HG03064 (cell line): Measurements from ENCODE around the gene FOXN1.

Experiments used
- ATAC-seq: cut with Tn5 transposase; IDR thresholded peaks from one replicate; pipeline ENCODE4 v1.9.1; 2021; ENCODE audit warnings: low read depth; ENCODE audit not compliant: unreplicated experiment

The FOXN1 gene

DNA sequence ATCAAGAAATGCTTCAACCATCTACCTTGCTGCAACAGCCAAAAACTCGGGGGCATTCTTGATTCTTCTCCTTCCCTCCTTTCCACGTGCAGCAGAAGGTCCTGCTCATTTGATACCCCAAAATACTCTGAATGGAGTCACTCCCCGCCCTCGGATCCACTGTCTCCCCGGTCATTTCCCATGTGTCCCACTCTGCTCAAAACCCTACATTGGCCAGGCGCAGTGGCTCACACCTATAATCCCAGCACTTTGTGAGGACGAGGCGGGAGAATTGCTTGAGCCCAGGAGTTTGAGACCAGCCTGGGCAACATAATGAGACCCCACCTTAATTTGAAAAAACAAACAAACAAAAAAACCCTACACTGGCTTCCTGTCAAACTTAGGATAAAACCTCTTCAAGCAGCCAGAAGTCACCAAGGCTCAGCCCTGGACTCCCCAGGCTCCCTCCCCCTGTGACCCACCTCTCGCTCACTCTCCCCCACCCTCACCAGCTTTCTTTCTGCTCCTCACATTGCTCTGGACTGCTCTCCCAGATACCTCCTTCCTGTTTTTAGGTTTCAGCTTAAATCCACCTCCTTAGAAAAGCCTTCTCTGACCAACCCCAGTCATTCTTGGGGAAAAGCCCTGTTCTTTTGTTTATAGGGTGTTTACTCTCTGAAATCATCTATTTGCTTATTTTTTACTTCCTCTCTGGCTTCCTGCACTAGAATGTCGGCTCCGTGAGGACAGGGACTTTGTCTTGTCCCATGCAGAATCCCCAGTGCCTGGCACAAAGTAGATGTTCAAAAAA lies 29.9 kb upstream of the FOXN1 start:
- ATAC-seq, result no peak

DNA sequence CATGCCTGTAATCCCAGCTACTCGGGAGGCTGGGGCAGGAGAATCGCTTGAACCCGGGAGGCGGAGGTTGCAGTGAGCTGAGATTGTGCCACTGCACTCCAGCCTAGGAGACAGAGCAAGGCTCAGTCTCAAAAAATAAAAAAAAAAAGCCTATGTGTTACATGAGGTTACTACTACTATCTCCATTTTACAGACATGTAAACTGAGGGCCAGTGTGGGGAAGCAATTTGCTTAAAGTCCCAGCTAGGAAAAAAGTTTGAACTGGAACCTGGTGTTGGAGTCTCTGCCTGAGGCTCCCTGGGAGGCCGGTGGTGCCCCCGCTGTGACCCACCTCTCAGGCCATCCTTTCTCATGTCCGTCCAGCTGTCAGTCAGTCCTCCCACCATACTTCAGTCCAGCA lies 28.2 kb upstream of the FOXN1 start:
- no peak for ATAC-seq

DNA sequence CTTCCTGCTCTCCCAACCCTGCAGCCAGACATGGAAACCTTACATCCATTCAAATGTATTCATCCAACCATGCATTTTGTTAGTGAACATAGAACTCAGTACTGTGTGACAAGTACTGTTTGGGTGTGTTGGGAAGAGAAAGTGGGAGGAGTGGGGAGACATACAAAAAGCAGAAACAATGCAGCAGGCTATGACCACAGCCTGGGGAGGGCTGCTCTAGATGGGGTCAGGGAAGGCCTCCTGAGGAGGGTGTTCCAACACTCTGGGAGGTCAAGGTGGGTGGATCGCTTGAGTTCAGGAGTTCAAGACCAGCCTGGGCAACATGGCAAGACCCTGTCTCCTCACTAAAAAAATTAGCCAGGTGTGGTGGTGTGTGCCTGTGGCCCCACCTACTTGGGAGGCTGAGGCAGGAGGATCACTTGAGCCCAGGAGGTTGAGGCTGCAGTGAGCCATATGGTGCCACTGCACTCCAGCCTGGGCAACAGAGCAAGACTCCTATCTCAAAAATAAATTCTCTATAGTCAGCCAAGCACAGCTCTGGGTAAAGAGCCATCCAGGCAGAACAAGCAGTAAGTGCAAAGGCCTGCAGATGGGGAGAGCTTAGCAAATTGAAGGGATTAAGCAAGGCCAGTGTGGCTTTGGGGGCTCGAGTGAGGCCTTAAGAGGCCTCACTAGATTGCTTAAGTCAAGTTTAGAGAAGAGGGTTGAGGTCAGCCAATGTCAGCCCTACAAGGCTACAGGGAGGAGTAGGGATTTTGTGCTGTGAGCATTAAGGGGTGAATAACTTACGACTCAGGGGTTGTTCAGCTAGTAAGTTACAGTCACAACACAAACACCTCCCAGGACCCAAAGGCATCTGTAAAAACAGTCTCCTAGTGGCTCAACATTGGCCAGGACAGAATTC lies 27.2 kb upstream of the FOXN1 start:
- ATAC-seq, result no peak

DNA sequence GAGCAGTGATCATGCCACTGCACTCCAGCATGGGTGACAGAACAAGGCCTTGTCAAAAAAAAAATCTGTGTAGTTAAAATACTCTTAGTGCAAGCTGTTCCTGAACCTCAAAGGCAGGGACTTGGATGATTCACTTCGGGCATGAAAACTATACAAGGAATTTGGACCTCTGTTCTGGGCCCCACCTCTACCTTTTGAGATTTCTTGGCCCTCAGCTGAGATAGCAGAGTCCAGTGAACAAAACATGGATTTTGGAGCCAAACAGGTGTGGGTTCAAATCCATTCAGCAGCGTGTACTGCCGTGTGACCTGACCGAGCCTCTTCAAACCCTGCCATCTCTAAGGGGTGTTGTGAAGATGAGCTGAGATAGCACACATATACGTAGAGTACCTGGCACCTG lies 25.9 kb upstream of the FOXN1 start:
- no peak for ATAC-seq

DNA sequence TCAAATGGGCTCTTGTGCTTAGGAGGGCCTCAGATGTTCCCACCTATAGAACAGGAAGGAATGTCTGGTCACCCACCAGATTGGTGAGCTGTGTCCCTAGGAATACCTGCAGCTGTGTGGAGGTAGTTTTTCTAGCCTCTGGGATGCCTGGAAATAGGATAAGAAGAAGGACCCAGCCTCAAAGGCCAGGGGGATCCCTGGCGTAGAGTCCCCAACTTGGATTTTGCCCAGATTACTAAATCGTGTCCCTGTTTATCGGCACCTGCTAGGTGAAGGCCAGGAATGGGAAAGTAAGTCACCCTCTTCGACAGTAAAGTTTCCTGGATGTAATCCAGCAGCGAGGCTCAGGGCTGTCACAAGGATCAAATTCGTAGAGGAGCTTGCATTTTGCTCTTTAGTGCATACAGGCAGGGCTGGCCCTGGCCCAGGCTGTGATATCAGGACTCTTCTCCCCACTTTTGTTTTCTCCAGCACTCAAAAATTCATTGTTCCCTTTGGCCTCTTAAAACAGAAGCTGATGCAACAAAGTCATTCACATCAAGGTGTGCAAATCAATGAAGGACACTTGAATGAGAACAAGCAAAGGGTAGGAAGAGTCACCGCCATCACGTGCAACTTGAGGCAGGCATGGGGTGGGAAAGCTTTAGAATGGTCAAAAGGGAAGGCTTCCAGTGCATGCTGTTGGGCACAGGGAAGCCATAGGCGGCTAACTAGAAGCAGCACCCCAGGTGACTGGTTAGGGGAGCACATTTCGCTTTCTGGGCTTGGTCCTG lies 25.2 kb upstream of the FOXN1 start:
- ATAC-seq, result no peak

DNA sequence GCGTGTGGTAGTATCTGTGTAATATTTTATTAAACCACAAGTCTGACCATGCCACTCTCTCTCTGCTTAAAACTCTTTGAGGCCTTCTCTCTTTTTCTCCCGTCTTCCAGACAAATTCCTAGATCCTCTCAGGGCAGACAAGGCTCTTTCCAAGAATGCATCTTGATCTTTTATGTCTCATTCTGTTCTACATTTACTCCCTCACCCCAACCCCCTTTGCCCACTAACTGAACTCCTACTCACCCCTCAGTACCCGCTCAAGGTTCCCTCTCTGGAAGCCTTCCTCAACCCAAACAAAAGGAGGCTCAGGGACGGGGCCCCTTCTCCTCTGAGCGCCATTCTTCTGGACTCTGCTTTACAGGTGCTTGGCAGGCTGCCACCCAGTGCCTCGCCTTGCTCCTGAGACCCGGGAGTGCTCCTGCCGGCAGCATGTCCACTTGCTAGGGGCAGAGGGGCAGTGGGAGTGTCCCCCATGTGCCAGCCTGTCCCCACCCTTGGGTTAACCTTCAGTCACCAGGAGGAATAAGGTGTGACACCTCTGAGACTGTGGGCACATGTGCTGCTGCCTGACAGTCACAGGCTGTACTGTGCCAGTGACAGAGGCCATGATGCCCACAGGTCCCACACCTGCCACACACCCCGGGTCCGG lies 23.5 kb upstream of the FOXN1 start:
- ATAC-seq, result no peak

DNA sequence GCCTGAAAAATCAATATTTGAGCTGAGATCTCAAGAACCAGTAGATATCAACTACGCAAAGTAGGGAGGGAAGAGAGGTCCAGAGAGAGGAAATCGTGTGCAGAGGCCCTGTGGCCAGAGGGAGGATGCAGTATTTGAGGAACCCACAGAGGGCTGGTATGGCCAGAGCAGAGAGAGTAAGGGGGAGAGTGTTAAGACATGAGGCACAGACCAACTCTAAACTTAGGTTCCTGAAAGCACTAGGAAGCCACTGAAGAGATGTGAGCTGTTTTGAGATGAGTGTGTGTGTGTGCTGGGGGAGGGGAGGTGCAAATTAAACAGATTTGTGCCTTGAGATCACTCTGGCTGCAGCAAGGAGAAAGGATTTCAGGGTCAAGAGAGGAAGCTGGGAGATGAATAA lies 21.9 kb upstream of the FOXN1 start:
- no peak for ATAC-seq

DNA sequence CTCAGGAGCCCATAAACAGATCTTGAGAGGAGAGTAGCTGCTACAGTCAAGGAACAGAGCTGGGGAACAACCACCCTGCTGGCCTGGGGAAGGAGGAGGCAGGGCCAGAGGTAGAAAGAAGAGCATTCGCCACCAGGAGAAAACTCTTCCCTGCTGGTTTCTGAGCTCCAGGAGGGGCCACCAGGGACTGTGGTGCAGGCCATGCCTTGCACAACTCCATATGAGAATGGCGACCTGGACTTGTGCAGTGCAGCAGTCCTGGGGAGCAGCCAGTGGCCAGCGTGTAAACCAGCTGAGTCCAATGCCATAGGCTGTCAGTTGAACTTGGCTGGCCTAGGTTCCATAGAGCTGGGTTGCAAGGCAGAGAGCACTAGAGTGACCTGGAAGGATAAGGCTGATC lies 21.1 kb upstream of the FOXN1 start:
- ATAC-seq, result no peak

DNA sequence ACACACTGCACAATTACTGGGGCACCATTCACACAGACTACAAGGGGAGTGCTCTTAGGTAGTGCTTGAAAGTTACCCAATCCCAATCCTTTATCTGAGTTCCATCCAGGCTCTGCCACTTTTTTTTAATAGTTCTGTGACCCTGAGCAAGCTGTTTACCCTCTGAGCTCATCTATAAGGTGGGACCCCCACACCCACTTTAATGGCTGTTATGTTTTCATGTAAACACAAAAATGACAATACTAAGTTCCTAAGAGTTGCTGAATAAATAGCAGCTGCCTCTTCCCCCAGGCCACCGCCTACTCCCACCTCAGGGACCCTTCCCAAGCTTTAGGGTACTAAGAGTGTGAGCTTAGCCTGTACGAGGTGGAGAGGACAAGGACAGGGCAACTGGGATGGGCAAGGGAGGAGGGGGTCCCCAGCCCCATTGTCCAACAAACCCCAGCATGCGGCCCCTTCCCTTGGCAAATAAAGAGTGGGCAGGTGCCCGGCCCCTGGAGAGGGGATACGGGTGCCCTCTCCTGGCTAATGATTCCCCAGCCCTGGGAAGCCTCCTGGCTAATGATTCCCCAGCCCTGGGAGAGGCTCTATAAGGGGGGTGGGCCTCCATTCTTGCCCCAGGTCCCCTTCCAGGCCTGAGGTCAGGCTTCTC lies 18.1 kb upstream of the FOXN1 start:
- ATAC-seq, result no peak

DNA sequence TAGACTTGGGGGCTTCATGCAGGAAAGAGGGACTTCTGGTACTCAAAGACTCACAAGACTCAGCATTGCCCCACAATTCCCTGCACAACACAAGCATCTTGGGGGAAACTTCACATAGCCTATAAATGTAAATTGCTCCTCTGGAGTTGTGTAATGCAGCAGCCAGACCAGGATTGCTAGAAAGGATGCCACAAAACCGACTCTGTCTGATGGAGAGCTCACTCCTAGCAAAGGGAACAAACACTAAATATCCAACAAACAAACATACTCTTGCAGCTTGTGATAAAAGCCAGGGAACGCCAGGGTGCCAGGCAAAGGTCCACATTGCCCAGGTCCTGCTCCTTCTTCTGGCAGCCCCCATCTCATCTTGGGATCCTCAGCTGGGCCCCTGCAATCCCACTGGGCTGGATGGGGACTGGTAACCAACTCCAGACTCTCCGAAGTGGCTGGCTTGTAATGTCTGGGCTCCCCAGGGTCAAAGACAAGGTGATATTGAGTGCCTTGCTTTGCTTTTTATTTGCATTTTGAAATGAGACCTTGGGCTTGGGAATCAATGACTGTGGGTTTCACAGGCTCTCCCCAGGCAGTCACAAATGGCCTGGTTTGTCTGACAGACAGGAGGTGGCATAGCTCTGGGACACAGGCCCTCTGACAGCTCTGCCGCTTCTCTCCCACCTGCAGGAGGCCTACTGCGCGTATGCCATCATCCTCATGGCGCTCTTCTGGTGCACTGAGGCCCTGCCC lies 17.4 kb upstream of the FOXN1 start:
- ATAC-seq, result no peak

DNA sequence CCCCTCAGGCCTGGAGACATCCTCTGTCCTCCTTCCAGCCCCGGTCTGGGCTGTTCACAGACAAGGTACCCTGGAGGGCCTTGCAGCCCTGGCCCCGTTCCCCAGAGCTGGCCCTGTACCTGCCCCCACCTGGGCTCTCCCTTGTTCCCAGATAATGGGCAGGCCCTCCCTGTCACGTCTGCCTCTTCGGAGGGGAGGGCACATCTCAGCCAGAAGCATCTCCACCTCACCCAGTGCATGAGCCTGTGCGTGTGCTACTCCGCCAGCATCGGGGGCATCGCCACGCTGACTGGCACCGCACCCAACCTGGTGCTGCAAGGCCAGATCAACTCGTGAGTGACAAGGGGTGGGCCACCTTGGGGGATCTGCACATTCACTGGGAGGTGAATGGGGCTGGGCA lies 14.9 kb upstream of the FOXN1 start:
- no peak for ATAC-seq

DNA sequence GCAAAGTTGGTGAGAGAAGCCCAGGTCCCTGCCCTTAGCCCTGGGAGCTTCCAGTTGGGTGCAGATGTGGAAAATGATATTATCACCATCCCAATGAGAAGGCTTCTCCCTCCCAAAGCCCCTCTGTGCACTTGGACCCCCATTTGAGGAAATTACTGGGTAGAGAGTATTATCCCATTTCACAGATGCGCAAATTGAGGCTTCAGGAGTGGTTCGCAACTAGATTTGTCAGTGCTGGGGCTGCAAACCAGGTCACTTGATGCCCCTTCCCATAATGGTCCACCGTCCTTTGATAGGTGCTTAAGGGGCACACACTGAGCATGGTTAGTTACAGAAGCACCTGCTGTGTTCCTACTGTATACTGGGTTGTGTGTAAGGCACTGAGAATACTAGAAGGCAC lies 14.3 kb upstream of the FOXN1 start:
- ATAC-seq, result no peak

DNA sequence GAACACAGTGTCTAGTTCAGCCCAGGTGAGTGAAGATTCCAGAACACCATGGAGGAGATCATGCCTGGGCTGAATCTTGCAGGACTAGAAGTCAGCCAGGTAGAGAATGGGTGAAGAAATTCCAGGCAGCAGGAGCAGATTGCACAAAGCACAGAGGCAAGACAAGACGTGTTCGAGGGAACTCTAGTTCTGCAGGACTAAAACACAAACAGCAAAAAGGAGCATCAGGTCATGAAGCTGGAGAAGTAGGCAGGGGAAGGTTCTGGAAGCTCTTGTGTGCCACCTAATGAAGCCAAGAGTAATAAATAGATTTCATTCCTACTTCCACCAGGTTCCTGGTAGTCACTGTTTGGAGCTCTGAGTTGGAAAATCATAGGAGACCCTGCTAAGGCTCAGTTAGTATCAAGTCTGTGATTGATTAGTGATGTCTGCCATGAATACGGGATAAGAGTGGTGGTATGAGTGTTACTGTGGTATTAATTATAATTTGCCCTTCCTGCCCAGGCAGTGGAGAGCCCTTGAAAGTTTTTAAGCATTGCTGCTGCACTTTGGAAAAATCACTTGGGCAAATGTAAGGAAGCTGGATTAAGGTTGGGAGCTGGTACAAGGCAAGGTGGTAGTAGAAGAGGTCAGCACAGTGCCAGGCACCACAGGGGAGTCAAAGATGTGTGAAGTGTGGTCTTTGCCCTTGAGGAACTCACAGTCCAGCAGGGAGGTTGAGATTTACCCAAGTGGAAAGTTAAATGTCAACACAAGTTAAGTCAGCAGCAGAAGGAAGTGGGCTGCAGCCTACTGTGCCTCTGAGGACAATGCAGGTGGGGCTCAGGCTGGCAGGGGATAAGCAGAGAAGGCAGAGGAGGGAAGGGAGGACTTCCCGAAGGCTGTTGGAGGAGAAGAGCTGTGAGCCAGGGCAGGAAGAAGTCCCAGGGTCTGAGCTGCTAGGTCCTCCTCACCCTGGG lies 13.5 kb upstream of the FOXN1 start:
- no peak for ATAC-seq

DNA sequence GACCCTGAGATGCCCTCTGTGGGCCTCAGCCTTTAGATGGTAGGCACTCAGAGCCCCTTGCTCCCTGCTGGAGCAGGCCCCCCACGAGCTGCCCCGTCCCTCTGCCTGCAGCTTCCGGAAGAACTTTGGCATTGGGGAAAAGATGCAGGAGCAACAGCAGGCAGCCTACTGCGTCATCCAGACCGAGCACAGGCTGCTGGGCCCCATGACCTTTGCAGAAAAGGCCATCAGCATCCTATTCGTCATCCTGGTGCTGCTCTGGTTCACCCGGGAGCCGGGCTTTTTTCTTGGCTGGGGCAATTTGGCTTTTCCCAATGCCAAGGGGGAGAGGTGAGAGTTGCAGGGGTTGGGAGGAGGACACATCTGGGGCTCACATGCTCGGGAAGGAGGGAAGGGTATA lies 12.7 kb upstream of the FOXN1 start:
- ATAC-seq, result no peak

DNA sequence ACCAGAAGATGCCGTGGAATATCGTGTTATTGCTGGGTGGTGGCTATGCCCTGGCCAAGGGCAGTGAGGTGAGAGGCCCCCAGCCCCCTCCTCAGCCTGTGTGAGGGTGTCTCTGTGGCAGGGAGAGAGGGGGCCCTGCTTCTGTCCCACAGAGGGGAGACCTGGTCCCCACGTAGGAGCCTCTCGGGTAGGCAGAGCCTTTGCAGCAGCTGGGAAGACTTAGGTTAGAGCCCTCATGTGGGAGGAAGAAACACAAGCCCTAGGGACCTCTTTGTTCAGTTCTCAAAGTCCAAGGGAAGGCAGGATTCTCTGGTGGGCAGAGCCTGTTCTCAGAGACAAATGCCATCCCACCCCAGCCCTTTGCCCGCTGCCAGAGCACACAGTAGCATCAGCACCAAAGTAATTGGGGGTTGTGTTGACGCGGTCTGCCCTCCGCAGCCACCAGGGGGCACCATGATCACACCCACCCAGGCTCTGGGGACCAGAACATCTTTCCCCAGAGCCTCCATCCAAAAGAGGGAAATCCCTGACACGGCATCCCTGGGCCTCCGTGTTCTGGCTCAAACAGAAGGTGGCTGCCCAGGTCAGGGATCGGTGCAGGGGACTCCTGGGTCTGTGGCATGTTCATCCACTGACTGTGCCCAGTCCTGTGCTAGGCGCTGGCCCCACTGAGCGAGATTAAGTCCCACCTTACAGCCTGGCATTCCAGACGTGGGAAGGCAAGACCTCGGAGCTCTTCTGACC lies 11.5 kb upstream of the FOXN1 start:
- ATAC-seq, result no peak

DNA sequence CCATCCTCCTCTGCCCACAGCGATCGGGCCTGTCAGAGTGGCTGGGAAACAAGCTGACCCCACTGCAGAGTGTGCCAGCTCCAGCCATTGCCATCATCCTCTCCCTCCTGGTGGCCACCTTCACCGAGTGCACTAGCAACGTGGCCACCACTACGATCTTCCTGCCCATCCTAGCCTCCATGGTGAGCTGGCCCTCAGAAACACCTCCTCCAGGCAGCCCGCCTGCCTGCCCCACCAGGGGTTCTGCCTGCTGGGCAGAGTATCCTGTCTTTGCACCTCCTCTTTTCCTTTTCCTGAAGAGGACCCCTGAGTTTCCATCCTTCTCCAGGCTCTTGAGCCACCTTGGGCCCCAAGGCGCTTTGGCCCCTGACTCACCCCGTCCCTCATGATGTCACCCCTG lies 10.5 kb upstream of the FOXN1 start:
- no peak for ATAC-seq

DNA sequence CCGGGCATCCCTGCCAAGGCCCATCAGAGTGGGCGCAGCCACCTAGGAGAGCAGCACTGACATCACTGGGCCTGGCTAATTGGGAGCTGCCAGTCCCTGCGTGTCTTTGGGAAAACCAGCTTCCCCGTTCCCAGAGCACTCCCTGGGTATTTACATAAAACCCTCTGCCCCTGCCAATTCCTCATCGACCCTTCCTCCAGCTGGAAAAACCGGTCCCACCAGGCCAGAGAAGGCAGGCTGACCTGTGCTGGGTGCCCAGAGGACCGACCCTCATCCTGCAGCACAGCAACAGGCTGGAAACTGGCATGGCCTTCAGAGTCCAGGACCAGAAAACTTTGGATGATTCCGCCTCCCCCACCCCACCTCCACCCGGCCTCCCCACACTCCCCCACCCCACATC lies 8.2 kb upstream of the FOXN1 start:
- no peak for ATAC-seq
